G401 (cell line): Measurements from ENCODE around the gene GFER. TPM values are rescaled to one million over a fixed set of nuclear protein-coding genes. Genes with fewer than 3 reads are reported as not detected.
"Not testable (repeated sequence)": the region's sequence is repeated elsewhere in the genome, so short reads cannot be mapped to it uniquely, and the experiment has no call there.

Source experiments
- DNase-seq: peaks from one replicate; pipeline ENCODE4 v3.0.0-alpha.2; 2015; ENCODE audit warnings: low spot score
- in situ Hi-C: cut with HindIII; loops from 2 replicates; pipeline ENCODE4 v1.10.0; 2016; ENCODE audit warnings: low sequenced_read_pairs, mixed read lengths
- total RNA-seq: library from RNA; depleted of rRNA; stranded (reverse); fragments of >200 nt; shearing (Covaris generic); gene quantifications from 2 replicates; pipeline ENCODE4 v1.2.3, GENCODE V29; 2014

GFER gene
- total RNA-seq, 1 experiment from 2014 or later = 41.8 TPM

DNA sequence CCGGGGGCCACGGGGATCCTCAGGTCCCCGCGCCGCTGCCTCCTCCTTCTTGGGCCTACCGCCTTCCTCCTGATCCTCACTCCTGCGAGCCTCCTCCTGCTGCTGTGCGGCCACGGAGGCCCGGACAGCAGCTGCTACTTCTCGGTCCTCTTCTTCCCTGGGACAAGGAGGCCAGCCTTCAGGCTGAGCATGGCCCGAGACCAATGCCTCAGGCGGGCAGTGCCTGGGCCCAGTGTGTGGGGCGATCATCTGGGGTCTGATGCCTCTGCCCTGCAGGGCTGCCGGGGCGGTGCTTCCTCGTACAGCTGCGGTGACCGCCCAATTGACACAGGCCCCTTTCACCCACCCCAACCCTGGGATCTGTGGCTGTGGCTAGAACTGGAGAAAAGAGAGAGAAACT, 17.0 kb downstream of the GFER start:
- in situ Hi-C loops = no loop called here

DNA sequence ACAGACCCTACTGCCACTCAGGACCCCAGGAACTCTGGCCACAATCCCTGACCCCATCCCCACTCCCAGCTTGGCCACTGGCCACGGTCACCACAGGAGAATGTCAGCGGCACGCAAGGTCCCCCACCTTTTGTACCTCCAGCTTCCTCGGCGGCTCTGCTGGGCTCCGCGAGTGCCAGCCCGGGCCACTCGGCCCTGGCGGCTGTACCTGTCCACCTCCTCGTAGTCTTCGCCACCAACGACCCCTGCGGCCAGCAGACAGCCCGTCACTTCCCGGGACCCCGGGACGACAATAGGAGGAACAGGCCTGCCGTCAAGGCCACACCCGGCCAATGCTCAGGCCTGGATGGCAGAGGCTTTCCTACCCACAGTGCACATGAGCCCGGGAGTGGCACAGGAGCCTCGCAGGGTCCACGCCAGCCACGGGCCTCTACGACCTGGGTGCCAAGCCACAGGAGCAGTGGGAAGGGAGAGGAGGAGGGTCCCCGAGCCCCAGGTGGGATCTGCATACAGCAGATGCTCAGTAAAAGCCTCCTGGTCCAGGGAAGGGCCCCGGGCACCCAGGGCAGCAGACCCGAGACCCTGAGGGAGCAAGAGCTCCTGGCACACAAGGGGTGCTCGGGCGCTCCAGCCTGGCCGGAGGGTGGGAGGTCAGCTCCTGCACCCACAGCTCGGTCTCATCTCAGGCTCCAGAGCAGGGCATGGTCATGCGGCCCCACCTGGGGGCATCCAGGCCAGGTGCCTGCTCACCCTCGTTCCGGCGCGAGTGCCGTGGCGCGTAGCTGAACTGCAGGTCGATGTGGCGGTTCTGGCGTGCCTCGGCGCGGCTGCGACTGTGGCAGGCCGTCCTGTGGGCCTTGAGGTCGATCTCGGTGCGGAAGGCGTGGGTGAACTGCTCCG, 17.7 kb downstream of the GFER start:
- in situ Hi-C loops = no loop called here

More for the DNA sequence above, 17.0 kb downstream of the GFER start:
- no peak for DNase-seq

DNA sequence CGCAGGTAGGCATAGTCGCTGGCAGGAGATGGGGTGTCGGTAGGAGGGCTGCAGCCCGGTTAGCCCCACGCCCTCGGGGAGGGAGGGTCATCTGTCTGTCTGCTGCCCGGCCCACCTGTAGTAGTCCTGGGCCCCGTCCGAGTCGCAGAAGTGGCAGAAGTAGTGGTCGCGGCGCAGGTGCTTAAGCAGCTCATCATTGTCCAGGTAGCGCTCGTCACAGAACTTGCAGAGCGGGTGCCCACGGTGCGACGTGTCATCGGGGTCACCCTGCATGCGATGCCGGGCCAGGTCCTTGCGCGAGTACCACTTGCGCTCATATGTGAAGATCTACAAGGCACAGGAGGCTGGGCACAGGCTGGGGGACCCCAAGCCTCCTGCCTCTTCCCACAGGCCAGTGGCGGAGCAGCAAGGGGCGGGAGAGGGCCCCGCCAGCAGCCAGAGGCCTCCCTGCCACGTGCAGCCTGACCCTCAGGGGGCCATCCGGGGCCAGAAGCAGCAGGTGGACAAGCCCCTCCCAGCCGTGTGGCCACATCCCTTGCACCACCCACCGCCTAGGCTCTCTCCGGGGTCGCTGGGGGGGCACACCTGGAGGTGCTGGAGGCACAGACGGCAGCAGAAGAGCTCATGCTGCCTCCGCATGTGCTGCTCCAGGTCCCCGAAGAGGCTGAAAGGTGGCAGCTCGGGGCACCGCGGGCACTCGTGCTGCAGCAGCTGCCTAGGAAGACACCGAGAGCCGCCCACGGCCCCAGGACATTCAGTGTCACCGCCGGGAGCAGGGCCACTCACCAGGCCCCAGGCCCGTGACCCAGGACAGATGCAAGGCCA, 18.6 kb downstream of the GFER start:
- in situ Hi-C loops = no loop called here

More for the DNA sequence above, 17.7 kb downstream of the GFER start:
- no peak for DNase-seq

DNA sequence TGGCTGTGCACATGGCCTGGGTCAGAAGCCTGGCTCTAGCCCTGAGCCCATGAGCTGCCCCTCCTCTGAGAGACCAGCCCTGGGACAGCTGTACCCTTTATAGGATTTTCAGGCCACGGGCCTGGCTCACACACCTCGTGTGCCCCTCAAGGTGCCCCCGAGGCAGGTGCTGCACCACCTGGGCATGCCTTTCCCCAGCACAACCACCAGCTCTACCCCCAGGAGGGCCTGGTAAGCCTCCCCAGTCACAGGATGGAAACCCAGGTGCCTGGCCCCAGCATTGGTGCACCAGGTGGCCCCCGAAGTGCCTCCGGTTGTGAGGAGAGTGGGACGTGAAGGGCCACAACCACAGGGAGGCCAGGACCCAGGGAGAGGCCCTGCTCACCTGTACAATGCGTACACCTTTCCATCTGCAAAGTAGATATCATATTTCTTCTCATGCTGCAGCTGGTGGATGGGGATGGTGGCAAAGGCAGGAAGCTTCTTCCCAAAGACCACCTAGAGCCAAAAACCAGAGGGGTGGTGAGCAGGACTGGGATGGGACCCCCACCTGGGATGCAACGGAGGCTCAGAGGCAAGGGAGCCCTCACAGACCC, 19.3 kb downstream of the GFER start:
- DNase-seq = no peak
- in situ Hi-C loops = no loop called here

More for the DNA sequence above, 18.6 kb downstream of the GFER start:
- DNase-seq = no peak

DNA sequence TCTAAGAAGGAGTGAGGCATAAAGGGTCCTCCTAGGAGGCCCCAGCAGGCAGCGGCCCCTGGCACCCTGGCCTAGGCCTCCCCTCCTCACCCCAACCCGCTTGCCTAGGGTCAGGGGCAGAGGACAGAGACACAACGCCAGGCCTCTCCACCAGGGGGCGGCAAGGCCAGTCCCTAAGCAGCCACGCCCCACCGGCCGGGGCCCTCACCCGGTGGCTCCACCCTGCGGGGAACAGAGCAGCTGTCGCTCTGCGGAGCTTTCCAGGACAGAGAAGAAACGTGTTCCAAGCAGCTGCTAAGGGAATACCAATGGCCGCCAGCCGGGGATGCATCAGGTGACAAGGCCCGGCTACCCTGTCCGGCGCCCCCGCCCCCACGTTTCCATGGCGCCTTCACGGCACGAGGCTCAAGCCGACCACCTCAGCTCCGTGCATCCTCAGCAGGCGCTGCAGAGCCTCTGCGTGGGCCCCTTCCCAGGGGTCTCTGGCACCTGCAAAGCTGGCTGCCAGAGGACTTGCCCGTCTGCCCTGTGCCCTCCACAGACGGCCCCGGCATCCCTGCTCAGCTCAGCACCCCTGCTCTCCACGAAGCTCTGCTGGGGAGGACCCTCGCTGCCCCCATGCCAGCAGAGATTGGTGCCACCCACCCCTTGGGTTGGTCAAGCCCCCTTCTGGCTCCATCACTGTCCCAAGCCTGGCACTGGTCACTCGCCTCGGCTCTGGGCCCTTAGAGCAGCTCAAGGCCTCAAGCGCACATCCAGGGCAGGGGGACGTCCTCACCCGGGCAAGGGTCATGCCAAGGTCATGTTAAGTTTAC, 20.0 kb downstream of the GFER start:
- DNase-seq = peak; percentile 77
- in situ Hi-C loops = no loop called here

DNA sequence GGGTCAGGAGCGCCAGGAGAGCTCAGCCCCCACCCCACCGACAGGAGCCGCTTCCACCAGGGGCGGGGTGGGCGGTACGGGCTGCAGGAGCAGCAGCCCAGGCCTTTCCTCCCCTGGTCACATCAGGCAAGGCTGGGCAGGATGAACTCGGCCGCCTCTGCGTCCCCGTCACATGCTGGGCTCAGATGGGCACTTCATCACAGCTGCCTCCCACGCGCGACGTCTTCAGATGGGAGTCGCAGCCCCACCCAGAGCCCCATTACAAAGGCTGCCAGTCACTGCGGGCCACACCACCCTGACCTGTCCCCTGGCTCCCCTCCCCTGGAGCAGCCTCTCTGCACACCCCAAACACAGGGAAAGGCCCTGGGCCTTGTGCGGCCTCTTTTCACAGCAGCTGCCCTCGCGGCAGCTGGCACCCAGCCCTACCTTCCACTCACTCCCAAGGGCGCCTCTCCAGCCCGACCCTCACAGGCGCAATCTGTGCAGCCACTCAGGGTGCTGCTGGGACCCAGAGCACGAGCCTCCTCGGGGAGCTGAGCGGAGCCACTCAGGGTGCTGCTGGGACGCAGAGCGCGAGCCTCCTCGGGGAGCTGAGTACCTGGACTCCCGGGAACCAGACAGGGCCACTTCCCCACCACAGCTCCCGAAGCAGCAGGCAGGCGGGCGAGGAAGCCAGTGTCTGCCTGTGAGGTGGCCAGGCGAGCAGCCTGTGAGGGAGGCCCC, 21.0 kb downstream of the GFER start:
- in situ Hi-C loops = no loop called here
- peak; percentile 43 for DNase-seq

DNA sequence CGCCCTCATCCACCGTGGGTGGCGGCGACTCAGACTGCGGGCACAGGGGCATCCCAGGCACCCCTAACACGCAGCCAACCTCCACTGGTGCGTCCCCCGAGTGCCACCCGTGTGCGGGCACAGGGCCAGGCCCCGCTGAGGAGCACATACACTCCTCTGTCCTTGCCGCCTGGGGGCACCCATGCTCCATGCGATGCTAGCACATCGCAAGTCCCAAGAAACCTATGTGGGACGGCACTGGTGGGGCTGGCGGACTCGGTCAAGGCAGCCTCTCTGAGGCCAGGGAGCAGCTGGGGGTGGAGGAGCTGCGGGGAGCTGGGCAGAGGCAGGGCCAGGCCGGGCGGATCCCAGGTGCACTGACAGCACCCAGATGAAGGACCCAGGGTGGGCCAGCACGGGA, 21.7 kb downstream of the GFER start:
- DNase-seq = peak; percentile 68
- in situ Hi-C loops = no loop called here

DNA sequence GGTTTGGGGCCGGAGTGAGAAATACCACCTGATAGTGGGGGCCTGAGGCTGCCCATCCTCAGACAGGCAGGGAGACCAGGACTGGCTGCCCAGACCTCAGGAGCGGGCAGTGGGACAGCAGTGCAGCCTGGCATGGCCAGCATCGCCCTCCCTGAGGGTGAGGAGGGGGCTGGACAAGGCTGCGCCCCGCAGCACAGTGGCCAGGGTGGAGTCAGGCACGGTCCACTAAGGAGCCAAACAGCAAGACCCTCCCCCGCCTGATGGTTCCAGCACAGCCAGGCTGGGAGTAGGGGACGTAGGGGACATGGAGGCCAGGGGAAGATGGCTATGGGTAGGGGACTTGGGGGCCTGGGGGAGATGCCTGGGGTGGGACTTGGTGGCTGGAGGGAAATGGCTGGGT, 22.3 kb downstream of the GFER start:
- DNase-seq = no peak
- in situ Hi-C loops = no loop called here

DNA sequence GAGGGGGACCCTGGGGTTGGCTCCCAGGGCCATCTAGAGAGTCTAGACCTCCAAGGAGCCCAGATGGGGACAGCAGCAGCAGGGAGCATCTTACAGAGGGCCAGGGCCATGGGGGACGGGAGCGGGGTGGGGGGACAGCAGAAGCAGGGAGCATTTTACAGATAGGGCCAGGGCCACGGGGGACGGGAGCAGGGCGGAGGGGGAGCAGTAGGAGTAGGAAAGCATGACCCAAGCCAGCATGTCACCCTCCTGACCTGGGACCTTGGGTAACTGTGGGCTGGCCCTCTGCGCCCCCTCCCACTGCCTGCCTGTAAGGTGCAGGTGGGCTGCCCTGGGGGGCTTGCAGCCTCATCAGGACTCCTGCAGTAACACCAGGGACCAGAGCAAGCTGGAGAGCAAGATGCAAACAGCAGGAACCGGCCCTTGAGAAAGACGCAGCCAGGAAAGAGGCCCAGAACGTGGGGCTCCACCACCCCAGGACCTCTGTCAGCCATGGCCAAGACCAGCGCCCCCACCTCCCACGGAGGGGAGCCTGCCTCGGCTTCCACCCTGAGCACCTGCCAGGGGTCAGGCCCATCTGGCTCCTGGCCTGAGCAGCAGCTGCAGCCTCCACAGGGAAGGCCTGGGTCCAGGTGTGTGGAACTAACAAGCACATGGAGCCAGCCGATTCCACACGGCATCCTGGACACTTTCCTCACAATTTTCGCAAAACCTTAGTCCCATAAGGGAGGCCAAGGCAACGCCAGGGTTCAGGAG, 23.3 kb downstream of the GFER start:
- no peak for DNase-seq
- in situ Hi-C loops = no loop called here

DNA sequence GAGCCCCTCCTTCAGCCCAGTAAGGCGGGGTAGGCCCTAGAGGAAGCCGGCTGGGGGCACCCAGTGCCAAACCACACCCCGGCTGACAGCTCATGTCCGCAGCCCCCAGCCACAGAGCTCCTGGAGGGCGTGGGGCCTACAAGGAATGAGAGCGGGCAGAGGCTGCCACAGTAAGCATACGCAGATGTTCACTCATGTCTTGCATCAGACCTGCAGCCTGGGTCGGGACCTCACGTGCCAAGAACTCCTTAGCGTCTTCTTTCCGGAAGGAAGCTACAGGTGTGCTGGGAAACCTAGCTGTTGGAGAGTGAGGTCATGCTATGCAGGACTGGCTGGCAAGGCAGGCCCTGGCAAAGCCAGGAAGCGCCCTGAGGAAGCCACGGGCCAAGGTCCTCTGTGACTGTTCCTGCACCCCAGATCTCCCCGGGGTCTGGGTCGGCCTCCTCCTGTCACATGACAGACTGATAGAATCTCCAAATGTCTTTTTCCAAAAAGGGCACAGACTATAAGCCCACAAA, 24.1 kb downstream of the GFER start:
- no peak for DNase-seq
- in situ Hi-C loops = no loop called here

DNA sequence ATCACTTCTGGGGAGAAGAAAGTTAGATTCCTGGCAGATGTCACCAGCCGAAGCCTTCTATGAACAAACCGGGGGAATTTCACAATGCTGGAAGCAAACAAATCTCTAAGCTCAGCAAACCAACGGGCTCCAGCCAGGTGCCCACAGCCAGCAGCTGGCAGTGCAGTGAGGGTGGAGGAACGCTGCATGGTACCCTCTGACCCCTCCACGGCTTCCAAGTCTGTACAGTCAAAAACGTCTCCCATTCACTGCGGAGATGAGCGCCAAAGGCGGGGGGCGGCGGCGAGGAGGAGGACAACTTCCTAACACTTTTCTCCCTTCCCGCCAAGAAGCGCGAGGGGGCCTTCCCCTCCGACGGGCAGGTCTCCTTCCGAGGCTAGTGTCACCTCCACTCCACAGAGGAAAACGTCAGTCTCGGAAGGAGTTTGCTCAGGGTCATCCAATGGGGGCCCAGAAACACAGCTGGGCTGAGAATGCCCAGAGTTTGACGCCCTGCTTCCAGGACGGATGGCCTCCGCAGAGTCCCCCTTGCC, 24.7 kb downstream of the GFER start:
- in situ Hi-C loops = no loop called here
- DNase-seq = no peak

DNA sequence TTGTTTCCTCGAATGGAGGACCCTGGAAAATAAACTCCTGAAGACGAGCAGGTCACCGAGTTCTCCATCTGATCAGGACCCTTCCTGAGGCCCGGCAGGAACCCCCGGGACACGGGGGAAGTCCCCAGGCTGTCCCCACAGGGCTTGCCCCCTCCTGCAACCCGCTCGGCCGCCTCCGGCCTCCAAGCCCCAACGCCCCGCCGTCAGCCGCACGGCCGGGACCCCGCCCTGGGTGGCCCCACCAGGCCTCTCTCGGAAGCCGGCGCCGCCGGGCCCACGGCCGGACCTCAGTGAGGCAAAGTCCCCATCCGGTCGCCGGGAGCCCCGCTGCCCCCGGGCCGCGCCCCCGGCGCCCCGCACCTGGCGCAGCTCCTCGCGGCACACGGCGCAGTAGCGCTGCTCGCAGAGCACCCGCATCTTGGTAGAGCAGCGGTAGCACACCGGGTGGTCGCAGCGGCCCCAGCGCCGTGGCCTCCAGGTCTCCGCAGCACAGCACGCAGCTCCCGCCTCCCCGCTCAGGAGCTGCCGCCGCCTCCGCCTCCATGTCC, 25.2 kb downstream of the GFER start:
- in situ Hi-C loops = no loop called here
- DNase-seq = no peak

DNA sequence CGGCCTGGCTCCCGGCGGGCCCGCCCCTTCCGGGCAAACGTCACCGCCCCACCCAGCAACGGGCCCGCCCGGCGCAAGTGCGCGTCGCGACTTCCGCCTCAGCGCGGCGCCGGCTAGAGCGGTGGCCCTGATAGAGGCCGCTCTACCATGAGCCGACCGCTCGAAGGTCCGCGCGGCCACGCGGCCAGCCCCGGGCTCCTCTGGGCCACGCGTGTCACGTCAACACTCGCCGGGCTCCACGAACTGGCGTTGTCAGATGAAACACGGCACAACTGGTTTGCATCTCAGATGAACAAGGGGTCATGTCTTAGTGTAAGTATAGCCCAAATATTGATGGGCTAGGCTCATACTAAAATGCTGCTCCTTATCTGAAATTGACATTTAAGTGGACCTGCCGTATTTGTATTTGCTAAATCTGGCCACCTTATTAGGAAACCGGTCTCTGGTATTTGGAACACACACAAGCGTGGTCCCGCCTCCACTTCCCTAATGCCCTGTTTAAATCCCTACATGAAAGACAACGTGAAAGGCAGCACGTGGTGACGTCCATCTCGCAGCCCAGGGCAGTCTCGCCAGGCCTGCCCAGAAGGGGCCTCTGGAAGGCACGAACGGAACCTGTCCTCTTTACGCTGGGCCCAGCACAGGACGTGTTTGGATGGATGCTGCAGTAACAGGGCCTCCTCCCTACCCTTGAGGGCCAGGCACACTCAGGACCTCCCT, 26.0 kb downstream of the GFER start, which contains the start of gene ZNF598:
Gene ZNF598 (minus strand): TSS at position 31 of the 720 bp plus-strand sequence.
- in situ Hi-C loops = no loop called here

DNA sequence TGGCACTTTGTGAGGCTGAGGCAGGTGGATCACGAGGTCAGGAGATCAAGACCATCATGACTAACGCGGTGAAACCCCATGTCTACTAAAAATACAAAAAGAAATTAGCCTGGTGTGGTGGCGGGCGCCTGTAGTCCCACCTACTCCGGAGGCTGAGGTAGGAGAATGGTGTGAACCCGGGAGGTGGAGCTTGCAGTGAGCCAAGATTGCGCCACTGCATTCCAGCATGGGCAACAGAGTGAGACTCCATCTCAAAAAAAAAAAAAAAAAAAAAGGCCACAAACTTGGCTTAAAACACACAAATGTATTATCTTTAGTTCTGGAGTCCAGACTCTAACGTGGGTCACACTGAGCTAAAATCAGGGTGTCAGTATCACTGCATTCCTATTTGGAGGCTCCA, 27.7 kb downstream of the GFER start:
- in situ Hi-C loops, DNase-seq: not testable (repeated sequence)

More for the DNA sequence above, 26.0 kb downstream of the GFER start, which contains the start of gene ZNF598:
- peak; percentile 87 for DNase-seq

DNA sequence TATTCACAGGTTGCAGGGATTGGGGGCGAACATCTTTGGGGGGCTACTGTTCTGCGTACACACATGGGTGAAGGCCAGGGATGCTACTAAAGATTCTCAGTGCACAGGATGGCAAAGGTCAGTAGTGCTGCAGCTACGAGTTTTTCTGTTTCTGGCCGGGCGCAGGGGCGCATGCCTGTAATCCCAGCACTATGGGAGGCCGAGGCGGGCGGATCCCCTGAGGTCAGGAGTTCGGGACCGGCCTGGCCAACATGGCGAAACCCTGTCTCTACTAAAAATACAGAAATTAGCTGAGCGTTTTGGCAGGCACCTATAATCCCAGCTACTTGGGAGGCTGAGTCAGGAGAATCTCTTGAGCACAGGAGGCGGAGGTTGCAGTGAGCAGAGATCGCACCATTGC, 29.5 kb downstream of the GFER start:
- DNase-seq = no peak
- in situ Hi-C loops = no loop called here
